ENCODE measurements around the gene DPYSL5. TPM values are rescaled to one million over a fixed set of nuclear protein-coding genes. Genes with fewer than 3 reads are reported as not detected.

DPYSL5 gene
- total and polyA plus RNA-seq, 2 of the 13 experiments (the other 11 are each of a cell fraction or from before 2014, with no cell fraction given), result 0.15 TPM; not detected in 1

- H3K4me2 ChIP-seq (ENCODE audit: low read depth, low read length), result no peak overlapping the region
- no TSS peak for BruUV-seq (replicated peaks)
- H2AFZ ChIP-seq (ENCODE audit: low read length), result no peak overlapping the region
- ChIA-PET CTCF (ENCODE audit: low intra/inter-chr PET ratio, low total read pairs) (no interaction called here), POLR2A (no interaction called here)
- ATAC-seq (no peak), DNase-seq (ENCODE audit: low spot score) (no peak), FAIRE-seq (no peak)
- intact Hi-C loops (cut with micrococcal nuclease; ENCODE audit: unreplicated experiment), result no loop called here
- 18% methylated on average over 3 of the region's 3 CpGs for WGBS (ENCODE audit: low lambda C conversion rate)
- H3K36me3 ChIP-seq (replicated peaks in 1 of 2; ENCODE audit: control insufficient read depth in 1 of 2, insufficient read depth in 2 of 2, low read length in 2 of 2), result no peaks in the 10 kb centered on the region
- H3K4me1 ChIP-seq (ENCODE audit: insufficient read depth, low read length), result no peaks in the 10 kb centered on the region
- in situ Hi-C loops (cut with HindIII; ENCODE audit: extremely low pct_ligation_motif_present, low pct_unique_long_range_greater_than_20kb), result no loop called here
- TF ChIP-seq DR1 (CRISPR knock-in tag; IDR thresholded peaks at IDR 0.05), result no peak
- no peak for TF ChIP-seq TBX3 (IDR thresholded peaks at IDR 0.05; ENCODE audit: borderline replicate concordance)
- TF ChIP-seq ZBTB7B (CRISPR knock-in tag; IDR thresholded peaks at IDR 0.05), result no peak
- no peak for TF ChIP-seq ZSCAN31 (CRISPR knock-in tag; IDR thresholded peaks at IDR 0.05; ENCODE audit: low read depth)
- no peak for TF ChIP-seq ZFP36L1 (CRISPR knock-in tag; IDR thresholded peaks at IDR 0.05)
- TF ChIP-seq ZNF841 (CRISPR knock-in tag; IDR thresholded peaks at IDR 0.05; ENCODE audit: borderline replicate concordance), result no peak
- TF ChIP-seq LCORL (IDR thresholded peaks at IDR 0.05), result no peak
- no peak for TF ChIP-seq LCORL (CRISPR knock-in tag; IDR thresholded peaks at IDR 0.05)
- no peak for TF ChIP-seq RFXAP (CRISPR knock-in tag; IDR thresholded peaks at IDR 0.05; ENCODE audit: borderline replicate concordance)
- no peak for TF ChIP-seq TERF1 (CRISPR knock-in tag; IDR thresholded peaks at IDR 0.05)
- TF ChIP-seq ZNF441 (CRISPR knock-in tag; IDR thresholded peaks at IDR 0.05; ENCODE audit: borderline replicate concordance), result no peak
- TF ChIP-seq MTF2 (CRISPR knock-in tag; IDR thresholded peaks at IDR 0.05; ENCODE audit: borderline replicate concordance), result no peak
- TF ChIP-seq FOXC1 (CRISPR knock-in tag; IDR thresholded peaks at IDR 0.05; ENCODE audit: borderline replicate concordance), result no peak
- no peak for TF ChIP-seq SNAPC5 (CRISPR knock-in tag; IDR thresholded peaks at IDR 0.05; ENCODE audit: borderline replicate concordance)
- no peak for TF ChIP-seq FOXP4 (CRISPR knock-in tag; IDR thresholded peaks at IDR 0.05)
- no peak for TF ChIP-seq ARNTL (CRISPR knock-in tag; IDR thresholded peaks at IDR 0.05)
- TF ChIP-seq ZNF136 (CRISPR knock-in tag; IDR thresholded peaks at IDR 0.05; ENCODE audit: low read depth), result no peak
- H3K27ac ChIP-seq (ENCODE audit: extremely low read length, insufficient read depth, low read length), result no peak overlapping the region
- H3K9ac ChIP-seq (ENCODE audit: insufficient read depth, low read depth, low read length), result no peak overlapping the region
- H3K79me2 ChIP-seq (ENCODE audit: insufficient read depth, low read length), result no peaks in the 10 kb centered on the region
- H4K20me1 ChIP-seq (ENCODE audit: insufficient read depth, low read length), result no peaks in the 10 kb centered on the region
- H3K9me3 ChIP-seq (ENCODE audit: low read length), result no peaks in the 10 kb centered on the region
- H3K27me3 ChIP-seq (ENCODE audit: control insufficient read depth in 1 of 2, insufficient read depth in 2 of 2, low read length in 2 of 2), result peaks cover 4 to 70% of the 10 kb centered on the region in 2 experiments; a peak in 4 of 5 replicates
- H3K4me3 ChIP-seq (replicated peaks in 1 of 3; ENCODE audit: insufficient read depth in 1 of 3, low read depth in 2 of 3, low read length in 3 of 3), result no peak overlapping the region
These were observed 109.1 kb downstream of the DPYSL5 start for GRCh38 chr2:26957041-26957440.

Measured in HepG2 (cell line).